Ishikawa (cell line): ENCODE measurements around the gene RICTOR.

Experiments
- CEBPB ChIP-seq: IDR thresholded peaks from 2 replicates; pipeline ENCODE4 v1.6.1; 2012
- CREB1 ChIP-seq: IDR thresholded peaks from 2 replicates; pipeline ENCODE4 v1.6.1; 2012; ENCODE audit warnings: low read depth
- EGR1 ChIP-seq: IDR thresholded peaks from 2 replicates; pipeline ENCODE4 v1.6.1; 2012
- EP300 ChIP-seq: IDR thresholded peaks from 2 replicates; pipeline ENCODE4 v1.6.1; 2012; ENCODE audit warnings: borderline replicate concordance
- FOXM1 ChIP-seq: IDR thresholded peaks from 2 replicates; pipeline ENCODE4 v1.6.1; 2012; ENCODE audit warnings: low read depth, borderline replicate concordance
- NFIC ChIP-seq: IDR thresholded peaks from 2 replicates; pipeline ENCODE4 v1.6.1; 2012
- RAD21 ChIP-seq: IDR thresholded peaks from 2 replicates; pipeline ENCODE4 v1.6.1; 2012; ENCODE audit warnings: low read depth
- TAF1 ChIP-seq: IDR thresholded peaks from 2 replicates; pipeline ENCODE4 v1.6.1; 2012; ENCODE audit warnings: low read depth, mild to moderate bottlenecking
- TCF12 ChIP-seq: IDR thresholded peaks from 2 replicates; pipeline ENCODE4 v1.6.1; 2012; ENCODE audit warnings: low read depth
- TEAD4 ChIP-seq: IDR thresholded peaks from 2 replicates; pipeline ENCODE4 v1.6.1; 2012
- YY1 ChIP-seq: IDR thresholded peaks from 2 replicates; pipeline ENCODE4 v1.6.1; 2012; ENCODE audit warnings: low read depth
- ZBTB7A ChIP-seq: IDR thresholded peaks from 2 replicates; pipeline ENCODE4 v1.6.1; 2012; ENCODE audit warnings: low read depth
- TF ChIP-seq, protein P1 (sequence below): IDR thresholded peaks from 2 replicates; pipeline ENCODE4 v1.6.1; 2012
- TF ChIP-seq, protein P2 (sequence below): IDR thresholded peaks from 2 replicates; pipeline ENCODE4 v1.6.1; 2012; ENCODE audit warnings: low read depth, mild to moderate bottlenecking
- TF ChIP-seq, protein P3 (sequence below): IDR thresholded peaks from 2 replicates; pipeline ENCODE4 v1.6.1; 2012

RICTOR gene

DNA sequence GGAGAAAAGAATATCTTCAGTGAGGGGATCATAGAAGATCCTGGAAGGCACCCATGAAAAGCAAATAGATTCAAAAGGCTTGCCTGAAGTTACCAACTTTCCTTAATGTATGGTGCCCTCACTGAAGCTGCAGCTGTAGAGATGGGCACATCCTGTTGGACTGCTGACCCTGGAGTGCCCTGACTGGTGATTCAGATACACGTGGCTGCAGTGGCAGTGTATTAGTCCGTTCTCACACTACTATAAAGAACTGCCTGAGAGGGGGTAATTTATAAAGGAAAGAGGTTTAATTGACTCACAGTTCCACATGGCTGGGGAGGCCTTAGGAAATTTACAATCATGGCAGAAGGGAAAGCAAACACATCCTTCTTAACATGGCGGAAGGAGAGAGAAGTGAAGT is 148.1 kb downstream of the RICTOR start:
- TF ChIP-seq CEBPB, result no peak
- TF ChIP-seq NFIC, result no peak
- no peak for TF ChIP-seq TEAD4
- no peak for TF ChIP-seq YY1
- TF ChIP-seq, protein P1, sequence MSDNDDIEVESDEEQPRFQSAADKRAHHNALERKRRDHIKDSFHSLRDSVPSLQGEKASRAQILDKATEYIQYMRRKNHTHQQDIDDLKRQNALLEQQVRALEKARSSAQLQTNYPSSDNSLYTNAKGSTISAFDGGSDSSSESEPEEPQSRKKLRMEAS, result no peak
- no peak for TF ChIP-seq TCF12
- no peak for TF ChIP-seq EP300
- TF ChIP-seq ZBTB7A, result no peak
- TF ChIP-seq EGR1, result no peak
- no peak for TF ChIP-seq RAD21
- TF ChIP-seq FOXM1, result no peak
- TF ChIP-seq, protein P2, sequence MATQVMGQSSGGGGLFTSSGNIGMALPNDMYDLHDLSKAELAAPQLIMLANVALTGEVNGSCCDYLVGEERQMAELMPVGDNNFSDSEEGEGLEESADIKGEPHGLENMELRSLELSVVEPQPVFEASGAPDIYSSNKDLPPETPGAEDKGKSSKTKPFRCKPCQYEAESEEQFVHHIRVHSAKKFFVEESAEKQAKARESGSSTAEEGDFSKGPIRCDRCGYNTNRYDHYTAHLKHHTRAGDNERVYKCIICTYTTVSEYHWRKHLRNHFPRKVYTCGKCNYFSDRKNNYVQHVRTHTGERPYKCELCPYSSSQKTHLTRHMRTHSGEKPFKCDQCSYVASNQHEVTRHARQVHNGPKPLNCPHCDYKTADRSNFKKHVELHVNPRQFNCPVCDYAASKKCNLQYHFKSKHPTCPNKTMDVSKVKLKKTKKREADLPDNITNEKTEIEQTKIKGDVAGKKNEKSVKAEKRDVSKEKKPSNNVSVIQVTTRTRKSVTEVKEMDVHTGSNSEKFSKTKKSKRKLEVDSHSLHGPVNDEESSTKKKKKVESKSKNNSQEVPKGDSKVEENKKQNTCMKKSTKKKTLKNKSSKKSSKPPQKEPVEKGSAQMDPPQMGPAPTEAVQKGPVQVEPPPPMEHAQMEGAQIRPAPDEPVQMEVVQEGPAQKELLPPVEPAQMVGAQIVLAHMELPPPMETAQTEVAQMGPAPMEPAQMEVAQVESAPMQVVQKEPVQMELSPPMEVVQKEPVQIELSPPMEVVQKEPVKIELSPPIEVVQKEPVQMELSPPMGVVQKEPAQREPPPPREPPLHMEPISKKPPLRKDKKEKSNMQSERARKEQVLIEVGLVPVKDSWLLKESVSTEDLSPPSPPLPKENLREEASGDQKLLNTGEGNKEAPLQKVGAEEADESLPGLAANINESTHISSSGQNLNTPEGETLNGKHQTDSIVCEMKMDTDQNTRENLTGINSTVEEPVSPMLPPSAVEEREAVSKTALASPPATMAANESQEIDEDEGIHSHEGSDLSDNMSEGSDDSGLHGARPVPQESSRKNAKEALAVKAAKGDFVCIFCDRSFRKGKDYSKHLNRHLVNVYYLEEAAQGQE, result no peak
- TF ChIP-seq TAF1, result no peak
- TF ChIP-seq CREB1, result no peak
- TF ChIP-seq, protein P3, sequence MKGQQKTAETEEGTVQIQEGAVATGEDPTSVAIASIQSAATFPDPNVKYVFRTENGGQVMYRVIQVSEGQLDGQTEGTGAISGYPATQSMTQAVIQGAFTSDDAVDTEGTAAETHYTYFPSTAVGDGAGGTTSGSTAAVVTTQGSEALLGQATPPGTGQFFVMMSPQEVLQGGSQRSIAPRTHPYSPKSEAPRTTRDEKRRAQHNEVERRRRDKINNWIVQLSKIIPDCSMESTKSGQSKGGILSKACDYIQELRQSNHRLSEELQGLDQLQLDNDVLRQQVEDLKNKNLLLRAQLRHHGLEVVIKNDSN, result no peak

DNA sequence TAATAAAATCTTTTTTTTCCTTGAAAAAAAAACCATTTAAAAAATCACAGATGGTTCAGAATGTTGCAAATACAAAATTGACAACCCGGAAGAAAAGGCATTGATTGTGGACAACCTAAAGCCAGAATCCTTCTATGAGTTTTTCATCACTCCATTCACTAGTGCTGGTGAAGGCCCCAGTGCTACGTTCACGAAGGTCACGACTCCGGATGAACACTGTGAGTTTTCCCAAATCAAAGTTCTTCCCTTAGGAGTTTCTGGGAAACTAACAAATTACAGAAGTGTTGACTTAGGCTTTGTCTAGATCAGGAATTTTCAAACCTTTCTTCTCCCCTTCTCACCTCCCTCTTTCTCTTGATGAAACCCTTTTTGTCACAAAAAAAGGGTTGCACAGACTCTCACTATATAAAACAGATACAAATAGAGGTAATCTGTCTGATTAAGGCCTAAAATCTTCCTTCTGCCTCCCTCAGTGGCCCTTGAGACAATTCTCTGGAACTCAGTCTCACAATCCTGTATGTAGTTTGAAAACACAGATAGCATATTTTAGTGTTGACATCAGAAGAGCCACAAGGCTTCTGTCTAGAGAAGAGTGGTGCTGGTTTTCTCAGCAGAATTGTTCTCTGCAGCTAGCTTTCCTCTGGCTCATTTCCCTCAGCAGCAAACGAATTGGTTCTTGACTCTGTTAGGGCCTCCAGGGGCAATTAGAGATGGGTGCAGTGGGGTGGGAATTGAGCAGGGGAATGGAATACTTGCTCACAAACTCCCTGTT is 148.9 kb downstream of the RICTOR start:
- TF ChIP-seq RAD21, result no peak
- TF ChIP-seq TAF1, result no peak
- TF ChIP-seq NFIC, result no peak
- TF ChIP-seq CEBPB, result no peak
- no peak for TF ChIP-seq FOXM1
- TF ChIP-seq CREB1, result no peak
- TF ChIP-seq YY1, result no peak
- TF ChIP-seq ZBTB7A, result no peak
- TF ChIP-seq, protein P3, result no peak
- no peak for TF ChIP-seq EGR1
- TF ChIP-seq TCF12, result no peak
- TF ChIP-seq, protein P1, result no peak
- no peak for TF ChIP-seq EP300
- no peak for TF ChIP-seq TEAD4
- TF ChIP-seq, protein P2, result no peak

DNA sequence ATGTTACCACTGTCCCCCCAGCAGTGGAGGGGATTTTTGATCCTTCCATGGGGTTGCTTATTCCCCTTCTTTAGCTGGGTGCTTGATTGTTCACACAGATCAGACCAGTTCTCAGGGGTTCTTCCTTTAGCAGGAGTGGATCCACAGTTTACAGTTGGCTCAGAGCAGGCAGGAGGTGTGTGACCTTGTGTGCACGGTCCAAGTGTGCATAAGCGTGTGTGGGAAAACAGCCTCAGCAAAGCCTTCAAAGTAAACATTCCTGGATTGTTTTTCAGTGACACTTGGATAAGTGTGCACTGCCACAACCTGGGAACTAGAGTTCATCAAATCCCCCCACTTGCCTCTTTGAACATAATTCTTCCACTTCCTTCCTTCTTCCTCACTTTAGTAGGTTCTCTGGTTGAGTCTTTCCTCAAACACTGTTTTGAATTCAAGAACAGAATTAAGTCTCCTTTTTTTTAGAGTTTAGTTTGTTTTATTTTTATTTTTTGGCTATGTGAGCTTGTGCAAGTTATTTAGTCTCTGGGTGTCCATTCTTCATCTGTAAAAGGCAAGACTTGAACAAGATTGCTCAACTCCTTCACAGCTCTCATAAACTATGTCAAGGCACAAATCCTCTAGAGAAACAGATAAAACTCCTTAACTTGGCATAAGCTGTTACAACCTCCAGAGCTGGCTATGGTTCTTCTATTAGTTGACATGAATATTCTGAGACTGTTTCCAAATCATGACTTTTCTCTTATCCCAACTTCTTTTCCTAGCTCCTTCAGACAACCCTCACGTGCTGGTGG is 150.3 kb downstream of the RICTOR start:
- TF ChIP-seq TEAD4 (no peak), ZBTB7A (no peak), EGR1 (no peak), FOXM1 (no peak), NFIC (no peak), YY1 (no peak), EP300 (no peak), CEBPB (no peak)
- TF ChIP-seq, protein P3, result no peak
- TF ChIP-seq, protein P1, result no peak
- TF ChIP-seq, protein P2, result no peak
